ENCODE measurements around the gene KCNK4.

The KCNK4 gene

DNA sequence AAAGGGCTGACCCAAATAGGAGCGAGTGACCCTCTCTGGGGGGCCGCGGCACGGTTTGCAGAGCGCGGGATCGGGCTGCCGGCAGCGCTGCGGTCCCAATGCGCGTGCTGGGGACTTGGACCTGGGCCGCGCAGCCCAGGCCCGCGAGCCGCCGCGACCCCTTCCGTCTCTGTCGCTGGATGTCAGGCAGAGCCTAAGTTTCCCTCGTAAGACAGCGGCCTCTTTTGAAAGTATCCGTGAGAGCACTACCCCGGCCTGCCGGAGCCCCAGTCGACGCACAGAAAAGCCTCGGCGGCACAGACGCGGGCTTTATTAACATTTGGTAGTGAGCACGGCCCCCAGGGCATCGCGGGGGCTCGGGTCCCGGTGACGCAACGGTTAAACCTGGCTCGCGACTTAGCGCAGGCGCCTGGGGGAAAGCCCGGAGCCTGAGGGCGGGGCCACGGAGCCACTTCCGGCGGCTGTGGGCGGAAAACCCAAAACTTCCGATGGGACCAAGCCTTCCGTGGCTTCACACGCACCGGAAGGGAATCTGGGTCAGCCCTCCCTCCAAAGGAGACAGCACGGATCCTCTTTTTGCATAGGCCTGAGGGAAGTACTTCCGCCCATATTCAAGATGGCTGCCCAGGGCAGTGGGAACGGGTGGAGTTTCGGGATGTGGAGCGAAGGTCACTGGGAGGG, 21.4 kb upstream of the KCNK4 start:
- peak; percentile 95 for DNase-seq

DNA sequence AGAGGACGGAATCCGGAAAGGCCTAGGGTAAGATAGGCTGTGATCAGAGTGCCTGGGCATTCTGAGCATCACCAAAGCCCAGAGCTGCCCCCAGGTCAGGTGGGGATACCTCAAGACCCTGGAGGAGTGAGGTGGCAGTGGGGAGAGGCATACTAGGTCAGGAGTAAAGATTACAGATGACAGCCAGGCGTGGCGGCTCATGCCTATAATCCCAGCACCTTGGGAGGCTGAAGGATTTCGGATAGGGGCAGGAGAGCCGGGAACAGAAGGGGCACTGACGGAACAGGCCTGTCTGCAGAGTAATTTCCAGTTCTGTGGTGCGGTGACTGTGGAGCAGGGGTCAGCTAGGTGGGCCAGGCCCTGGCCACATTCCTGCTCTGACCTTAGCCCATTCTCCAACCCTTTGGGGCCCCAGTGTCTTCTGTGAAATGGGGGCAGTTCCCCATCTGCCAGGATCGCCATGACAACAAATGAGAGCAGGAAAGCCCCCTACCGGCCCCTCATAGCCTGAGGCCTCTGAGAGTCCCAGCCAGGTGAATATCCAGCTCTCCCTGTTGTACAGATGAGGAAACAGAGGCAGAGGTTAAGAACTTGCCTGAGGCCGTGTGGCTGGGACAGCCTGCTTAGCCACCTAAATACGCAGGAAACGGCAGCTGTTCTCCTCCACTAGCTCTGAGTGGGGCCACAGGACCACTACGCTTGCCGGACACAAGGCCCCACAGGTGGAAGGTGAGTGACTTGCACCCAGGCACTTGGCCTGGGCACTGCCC, 15.9 kb upstream of the KCNK4 start:
- DNase-seq, result no peak

DNA sequence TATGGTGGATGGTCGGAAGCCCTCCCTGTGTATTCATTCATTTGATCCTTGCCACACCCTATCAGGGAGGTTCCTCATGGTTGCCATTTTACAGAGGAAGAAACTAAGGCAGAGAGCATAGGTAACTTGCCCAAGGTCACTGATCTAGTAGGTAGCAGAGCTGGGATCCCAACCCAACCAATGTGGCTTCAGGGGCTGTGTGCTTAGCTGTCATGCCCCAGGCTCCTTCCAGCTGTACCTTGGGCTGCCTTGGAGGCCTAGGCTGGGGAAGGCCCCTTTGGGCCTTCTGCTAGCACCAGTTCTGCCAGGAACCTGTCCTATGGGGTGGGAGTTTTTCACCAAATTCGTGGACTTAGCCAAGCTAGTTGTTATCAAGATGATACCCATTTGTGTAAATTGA, 15.3 kb upstream of the KCNK4 start:
- DNase-seq, result no peak

DNA sequence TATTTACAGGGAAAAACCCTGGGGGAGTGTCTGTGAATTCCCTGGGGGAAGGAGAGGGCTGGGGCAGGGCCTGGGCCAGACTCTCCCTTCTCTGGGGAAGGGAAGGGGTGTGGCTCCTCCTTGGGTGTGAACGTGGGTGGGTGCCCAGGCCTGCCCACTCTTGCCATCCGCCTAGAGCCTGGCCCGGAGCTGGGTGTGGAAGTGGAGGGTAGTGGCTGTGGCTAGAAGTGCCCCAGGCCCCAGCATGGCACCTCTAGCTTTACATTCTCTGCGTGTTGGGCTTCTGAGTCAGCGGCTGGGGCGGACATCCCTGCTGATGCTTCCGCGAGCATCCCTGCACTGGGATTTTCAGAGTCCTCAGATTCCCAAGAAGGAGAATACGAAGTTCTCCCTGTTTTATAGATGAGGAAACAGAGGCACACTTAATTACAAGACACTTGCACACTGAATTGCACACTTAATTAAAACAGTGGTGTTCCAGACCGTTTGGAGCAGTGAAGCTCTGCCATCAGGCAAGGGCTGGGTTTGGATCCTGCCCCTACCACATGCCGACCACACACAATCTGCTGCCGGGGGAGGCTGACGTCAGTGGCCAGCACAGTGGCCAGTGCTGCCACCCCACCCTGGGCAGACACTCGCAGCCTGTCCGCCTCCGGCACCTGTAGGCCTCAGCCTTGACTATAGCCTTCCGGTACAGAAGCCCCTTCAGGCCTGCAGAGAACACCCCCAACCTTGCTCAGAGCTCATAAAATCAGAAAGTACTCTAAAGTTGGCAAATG, 14.3 kb upstream of the KCNK4 start:
- no peak for DNase-seq

DNA sequence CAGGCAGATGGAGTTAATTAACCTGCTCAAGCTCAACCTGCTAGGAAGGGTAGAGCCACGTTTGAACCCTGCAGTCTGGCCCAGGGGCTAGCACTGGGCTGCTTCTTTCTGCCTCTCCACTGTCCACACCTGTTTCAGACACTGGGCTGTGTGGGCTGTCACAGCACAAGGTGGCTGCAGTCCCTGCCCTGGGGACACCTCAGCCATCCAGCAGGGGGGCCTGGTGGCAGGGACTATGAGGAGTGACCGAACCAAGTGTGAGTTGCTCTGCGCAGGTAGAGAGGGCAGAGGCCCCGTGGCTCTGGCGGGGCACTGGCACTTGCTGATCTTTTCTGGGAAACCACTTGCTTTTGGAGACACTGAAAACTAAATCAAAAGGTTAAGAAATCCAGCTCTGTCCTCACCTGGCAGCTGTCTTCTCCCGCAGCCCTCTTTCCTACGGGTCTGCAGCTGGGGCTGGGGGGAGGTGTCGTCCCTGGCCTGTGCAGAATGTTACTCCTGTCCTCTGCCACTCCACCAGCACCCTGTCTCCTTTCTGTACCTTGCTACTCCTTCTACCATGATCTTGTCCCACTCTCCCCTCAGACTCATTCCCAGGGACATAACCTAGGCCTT, 12.4 kb upstream of the KCNK4 start:
- no peak for DNase-seq

DNA sequence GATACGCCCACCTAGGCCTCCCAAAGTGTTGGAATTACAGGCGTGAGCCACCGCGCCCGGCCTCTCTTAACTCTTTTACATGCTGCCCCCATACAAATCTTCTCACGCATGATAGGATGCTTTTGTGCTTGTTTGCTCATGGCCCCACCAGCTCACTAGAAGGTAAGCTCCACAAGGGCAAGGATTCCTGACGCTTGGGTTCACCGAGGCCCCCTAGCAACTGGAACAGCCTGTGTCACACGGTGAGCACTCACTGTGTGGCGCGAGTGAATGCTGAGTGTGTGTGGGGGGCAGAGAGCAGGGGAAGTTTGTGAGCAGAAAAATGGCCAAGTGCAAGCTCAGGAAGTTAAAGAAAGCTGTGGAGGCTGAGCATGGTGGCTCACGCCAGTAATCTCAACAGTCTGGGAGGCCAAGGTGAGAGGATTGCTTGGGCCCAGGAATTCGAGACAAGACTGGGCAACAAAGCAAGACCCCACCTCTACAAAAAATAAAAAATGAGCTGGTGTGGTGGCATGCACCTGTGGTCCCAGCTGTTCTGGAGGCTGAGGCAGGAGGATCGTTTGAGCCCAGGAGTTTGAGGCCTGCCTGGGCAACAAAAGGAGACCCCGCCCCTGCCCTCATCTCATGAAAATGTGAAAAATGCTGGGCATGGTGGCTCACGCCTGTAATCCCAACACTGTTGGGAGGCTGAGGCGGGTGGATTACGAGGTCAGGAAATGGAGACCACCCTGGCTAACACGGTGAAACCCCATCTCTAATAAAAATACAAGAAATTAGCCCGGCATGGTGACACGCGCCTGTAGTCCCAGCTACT, 8.9 kb upstream of the KCNK4 start:
- no peak for DNase-seq

DNA sequence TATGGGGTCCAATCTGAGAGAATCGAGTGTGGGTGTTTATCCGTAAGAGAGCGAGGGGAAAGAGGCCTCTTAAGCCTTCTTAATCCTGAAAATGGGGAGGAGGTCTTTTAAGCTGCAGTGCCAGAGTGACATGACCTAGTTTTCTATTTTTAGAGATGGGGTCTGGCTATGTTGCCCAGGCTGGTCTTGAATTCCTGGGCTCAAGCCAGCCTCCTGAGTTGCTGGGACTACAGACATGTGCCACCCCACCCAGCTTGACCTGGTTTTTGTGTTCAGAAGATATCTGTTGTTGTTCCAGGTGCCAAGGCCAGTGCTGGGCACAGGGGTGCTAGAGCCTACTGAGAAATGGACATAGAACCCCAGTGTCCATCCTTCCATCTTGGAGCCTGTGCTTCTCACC, 8.0 kb upstream of the KCNK4 start:
- no peak for DNase-seq

DNA sequence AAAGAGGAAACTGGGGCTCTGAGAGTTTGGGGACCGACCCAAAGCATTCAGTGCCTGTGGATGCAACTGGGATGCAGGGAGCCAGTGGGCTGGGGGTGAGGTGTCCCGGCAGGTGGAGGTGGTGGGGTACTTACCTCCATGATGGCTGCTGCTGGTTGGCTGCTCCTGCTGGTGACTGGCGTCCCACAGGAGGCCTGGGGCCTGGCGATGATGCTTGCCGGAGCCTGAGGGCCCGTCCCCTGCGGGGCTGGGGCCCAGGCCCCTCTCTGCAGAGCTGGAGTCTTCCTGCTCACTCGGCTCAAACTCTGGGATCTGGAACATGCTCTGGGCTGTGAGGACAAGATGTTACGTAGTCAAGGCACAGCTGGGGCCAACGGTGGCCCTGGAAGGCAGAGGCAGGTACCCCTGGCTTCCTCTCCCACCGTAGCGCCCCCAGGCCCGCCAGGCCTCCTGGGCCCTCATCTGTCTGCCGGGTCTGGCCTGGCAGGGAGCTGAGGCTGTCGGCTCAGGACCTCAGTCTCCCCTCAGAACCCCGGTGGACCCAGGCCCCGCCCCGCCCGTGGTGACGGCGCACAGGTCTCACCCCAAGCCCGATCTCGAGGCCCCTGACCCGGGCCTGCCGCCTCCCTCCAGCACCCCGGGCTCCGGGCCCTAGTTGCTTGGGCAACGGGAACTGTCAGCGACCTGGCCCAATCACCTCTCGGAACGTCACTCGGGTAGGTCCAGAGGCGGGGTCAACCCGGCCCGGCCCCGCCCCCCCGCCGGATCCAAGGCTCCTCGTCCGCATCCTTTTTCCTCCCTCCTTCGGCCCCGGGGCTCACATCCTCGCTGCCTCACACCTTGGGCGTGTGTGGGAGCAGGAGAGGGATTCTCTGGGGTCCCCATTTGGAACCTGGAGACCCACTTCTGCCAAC, 6.8 kb upstream of the KCNK4 start, which contains the start of gene BAD:
TSS of gene BAD (minus strand) at position 618 of the 914 bp plus-strand sequence. CDS start at position 321, 297 bp downstream.
- peak; percentile 89 for DNase-seq

DNA sequence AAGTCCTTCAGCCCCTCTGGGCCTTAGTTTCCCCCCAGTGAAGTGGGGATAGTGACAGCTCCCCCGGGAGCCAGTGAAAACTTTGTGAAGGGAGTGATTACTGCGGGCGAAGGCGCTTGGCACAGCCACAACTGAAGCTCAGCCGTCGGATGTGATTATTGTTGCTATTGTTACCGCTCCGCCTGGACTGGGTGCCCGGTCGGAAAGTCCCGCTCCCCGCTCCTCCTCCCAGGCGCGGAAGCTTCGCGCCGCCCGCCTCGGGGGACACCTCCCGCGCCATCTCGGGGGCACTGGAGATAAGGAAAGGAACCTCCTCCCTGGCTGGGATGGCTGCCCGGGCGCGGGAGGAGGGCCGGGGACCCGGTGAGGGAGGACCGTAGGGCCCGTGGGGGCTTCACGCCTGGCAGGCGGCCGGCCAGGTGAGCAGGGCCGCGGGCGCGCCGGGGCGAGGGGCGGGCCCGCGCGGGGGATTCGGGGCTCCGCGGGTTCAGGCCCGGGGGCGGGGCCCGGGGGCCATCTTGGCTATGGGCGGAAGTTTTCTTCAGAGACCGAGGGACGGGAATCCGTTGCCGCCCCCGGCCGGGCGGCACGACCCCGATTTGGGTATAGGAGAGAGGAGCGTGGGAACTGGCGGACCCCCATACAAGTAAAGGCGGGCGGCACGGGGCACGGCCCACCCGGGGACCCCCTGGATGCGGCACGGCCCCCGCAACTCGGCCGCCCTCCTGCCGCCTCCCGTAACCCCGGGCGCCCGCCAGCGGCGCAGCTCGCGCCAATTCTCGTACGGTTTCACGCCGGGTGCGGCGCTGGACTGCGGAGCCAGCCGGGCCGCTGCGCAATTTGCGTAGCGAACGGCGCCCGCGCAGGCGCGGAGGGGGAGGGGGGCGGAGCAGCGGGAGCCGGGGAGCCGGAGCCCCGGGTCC, 5.9 kb upstream of the KCNK4 start, which contains the start of gene GPR137:
TSS of gene GPR137 (plus strand) at position 887 of the 923 bp plus-strand sequence. CDS start 677 bp downstream, outside the sequence.
- peak; percentile 86 for DNase-seq

DNA sequence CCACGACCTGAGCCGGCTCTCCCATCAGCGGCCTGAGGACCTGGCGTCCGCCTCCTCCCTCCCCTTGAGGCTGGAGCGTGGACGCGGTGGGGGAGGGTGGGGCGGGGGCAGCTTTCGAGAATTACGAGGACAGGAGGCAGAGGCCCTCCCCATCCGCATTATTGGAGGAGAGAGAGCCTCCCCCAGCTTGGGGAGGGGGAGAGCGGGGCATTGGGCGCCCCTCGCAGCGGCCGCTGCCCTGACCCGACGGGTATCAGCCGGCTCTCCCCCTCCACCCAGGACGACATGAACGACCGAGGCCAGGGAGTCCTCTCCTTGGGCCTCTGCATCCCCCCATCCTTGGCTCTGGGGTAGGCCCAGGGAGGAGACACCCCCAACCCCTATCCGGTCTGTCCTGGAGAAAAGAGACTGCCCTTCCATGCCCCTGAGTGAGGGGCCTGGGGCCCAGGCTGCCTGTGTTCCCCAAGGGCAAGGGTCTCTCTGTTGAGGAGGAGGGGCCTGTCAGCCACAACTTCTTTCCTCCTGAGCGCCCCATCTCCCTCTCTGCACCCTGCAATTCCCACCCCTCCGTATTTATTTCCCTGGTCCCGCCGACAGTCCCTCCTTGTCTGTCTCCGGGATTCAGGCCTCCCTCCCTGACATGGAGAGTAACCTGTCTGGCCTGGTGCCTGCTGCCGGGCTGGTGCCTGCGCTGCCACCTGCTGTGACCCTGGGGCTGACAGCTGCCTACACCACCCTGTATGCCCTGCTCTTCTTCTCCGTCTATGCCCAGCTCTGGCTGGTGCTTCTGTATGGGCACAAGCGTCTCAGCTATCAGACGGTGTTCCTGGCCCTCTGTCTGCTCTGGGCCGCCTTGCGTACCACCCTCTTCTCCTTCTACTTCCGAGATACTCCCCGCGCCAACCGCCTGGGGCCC, 5.0 kb upstream of the KCNK4 start:
- DNase-seq, result peak; percentile 22

DNA sequence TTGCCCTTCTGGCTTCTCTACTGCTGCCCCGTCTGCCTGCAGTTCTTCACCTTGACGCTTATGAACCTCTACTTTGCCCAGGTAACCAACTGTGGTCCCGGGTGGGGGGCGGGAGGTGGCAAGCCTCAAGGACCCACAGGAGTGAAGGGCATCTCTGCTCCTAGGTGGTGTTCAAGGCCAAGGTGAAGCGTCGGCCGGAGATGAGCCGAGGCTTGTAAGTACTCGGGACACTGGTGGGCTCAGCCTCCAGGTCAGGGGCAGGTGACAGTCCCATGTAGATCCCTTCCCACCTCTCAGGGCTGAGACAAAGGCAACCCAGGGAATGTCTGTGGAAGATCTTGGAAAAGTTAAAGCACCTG, 4.3 kb upstream of the KCNK4 start:
- DNase-seq, result no peak

DNA sequence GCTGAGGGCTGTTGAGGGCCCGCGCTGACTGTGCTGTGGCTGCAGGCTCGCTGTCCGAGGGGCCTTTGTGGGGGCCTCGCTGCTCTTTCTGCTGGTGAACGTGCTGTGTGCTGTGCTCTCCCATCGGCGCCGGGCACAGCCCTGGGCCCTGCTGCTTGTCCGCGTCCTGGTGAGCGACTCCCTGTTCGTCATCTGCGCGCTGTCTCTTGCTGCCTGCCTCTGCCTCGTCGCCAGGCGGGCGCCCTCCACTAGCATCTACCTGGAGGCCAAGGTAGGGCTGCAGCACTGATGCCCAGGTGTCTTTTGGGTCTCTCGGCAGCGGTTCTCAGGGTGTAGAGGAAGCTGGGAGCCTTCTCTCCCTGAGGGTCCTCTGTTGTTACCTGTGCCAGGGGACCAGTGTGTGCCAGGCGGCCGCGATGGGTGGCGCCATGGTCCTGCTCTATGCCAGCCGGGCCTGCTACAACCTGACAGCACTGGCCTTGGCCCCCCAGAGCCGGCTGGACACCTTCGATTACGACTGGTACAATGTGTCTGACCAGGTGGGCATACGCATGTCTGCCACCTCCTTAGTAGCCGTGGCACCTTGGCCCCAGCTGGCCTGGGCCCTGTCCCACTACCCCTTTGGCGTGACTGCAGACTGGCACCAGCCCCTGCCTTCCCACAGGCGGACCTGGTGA, 3.3 kb upstream of the KCNK4 start:
- DNase-seq, result no peak

DNA sequence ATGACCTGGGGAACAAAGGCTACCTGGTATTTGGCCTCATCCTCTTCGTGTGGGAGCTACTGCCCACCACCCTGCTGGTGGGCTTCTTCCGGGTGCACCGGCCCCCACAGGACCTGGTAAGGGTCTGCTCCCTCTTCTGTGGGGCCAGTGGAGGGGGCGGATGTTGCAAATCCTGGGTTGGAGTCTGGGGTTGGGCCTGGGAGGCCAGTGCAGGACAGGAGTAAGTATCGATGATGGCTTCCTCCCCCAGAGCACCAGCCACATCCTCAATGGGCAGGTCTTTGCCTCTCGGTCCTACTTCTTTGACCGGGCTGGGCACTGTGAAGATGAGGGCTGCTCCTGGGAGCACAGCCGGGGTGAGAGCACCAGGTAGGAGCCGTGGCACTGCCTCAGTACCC, 2.8 kb upstream of the KCNK4 start:
- DNase-seq, result no peak

DNA sequence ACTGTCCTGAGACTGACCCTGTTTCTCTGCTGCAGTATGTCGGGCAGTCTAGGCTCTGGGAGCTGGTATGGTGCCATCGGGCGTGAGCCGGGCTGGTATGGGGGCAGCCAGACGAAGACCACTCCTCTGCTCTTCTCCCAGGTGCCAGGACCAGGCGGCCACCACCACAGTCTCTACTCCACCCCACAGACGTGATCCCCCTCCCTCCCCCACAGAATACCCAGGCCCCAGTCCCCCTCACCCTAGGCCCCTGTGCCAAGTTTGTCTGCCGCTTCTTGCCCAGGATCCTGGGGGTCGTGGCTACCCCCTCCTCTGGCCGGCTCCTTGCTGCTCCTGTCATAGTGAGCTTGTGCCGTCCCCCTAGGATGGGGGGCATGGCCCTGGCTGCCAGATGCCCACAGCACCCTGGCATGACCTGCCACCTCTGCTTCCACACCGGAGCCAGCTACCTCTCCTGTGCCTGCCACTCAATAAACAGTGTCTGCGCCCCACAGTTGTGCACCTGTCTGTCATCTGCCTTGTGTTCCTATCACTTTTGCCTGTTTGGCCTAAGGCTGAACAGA, 2.0 kb upstream of the KCNK4 start:
- no peak for DNase-seq

DNA sequence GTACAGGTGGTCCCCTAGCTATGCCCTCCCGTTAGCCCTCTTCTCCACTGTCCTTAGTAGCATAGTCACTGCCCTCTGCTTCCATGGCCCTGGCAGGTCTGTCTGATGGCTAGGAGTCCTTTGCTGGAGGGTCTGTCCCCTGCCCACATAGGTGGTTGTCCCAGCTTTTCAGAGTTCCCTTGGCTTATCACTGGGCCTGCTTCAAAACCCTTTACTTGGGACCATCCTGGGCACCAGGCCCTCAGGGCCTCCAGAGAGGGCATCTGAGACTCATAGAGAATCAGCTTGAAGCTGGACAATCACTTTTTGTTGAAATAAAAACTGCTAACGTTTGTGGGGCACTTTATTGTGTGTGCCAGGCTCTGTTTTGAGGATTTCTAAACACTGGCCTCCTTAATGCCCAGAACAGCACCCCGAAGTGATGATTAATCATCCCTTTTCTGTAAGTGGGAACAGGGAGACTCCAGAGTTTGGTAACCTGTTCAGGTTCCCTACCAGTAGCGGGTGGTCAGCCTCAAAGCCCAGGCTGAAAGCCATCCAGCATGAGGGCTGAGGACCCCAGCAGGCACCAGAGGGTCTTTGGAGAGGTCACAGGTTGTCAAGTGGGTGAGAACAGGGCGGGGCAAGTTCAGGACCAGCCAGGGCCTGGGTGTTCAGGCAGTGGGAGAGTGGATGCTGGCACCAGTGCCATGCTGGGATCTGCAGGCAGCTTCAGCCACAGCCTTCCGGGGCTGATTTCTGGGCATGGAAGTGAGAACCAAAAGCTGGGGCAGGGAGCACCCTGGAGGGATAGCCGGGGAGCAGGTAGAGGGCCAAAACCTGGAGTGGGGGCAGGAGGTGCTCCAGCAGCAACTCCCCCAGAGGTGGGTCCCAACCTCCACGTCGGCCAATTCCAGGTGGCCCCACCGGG, 495 bp upstream of the KCNK4 start:
- DNase-seq, result no peak

DNA sequence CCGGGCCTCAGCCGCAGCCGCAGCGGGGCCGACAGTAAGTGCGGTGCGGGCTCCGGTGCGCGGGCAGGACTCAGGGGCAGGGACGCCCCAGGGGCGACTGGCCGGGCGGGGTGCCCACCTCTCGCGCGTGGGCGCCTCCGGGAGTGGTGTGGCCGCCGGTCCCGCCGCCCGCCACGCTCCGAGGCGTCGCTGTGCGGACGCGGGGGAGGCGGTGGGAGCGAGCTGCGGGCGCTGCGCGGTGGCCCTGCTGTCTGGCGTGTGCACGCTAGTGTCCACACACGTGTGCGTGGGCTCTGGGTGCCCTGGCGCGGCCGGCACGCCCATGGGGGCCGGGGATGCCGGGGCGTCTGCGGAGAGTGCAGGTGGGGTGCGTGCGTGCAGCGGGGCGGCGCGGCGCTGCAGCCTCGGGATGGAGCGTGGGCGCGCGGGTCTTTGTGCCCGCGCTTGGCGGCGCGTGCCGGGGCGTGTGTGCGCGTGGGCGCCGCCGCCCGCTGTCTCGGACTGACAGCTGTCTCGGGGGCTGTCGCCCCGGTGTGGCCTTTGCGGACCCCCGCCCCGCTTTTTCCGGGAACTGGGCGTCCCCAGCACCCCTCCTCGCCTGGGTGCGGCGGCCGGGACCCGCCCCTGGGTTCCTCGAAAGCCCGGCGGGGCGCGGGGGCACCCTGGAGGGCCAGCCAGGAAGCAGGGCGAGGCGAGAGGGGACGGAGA, 804 bp downstream of the KCNK4 start:
- no peak for DNase-seq
